ENCODE data around the gene SPTB.

- no peak for TF ChIP-seq ZNF423 (tag by site-specific recombination; IDR thresholded peaks at IDR 0.05)
- TF ChIP-seq CTCF (tag by site-specific recombination; IDR thresholded peaks at IDR 0.05): no peak
- TF ChIP-seq ZNF184 (tag by site-specific recombination; IDR thresholded peaks at IDR 0.05): no peak
- no peak for TF ChIP-seq ZNF223 (tag by site-specific recombination; IDR thresholded peaks at IDR 0.05)
- TF ChIP-seq PBX3 (CRISPR knock-in tag; IDR thresholded peaks at IDR 0.05): no peak
Observed at GRCh38 chr14:64774272-64774671, 105.4 kb downstream of the SPTB start.

All from HEK293 (cell line).